GM18868 (cell line): Measurements from ENCODE around the gene ALDH3B2.
"Not testable (repeated sequence)": the region's sequence is repeated elsewhere in the genome, so short reads cannot be mapped to it uniquely, and the experiment has no call there.

Experiments
- ATAC-seq: cut with Tn5 transposase; IDR thresholded peaks from one replicate; pipeline ENCODE4 v1.9.1; 2021; ENCODE audit warnings: mild to moderate bottlenecking, moderate library complexity; ENCODE audit not compliant: unreplicated experiment

ALDH3B2 gene

GRCh38 chr11:67644472-67645418 is 29.7 kb downstream of the ALDH3B2 start:
- no peak for ATAC-seq

GRCh38 chr11:67644042-67644441 is 30.4 kb downstream of the ALDH3B2 start:
- no peak for ATAC-seq

GRCh38 chr11:67642173-67643120 is 32.0 kb downstream of the ALDH3B2 start:
- no peak for ATAC-seq

- ATAC-seq = no peak
Observed at GRCh38 chr11:67641338-67642172, 32.9 kb downstream of the ALDH3B2 start.

GRCh38 chr11:67640758-67641337 is 33.6 kb downstream of the ALDH3B2 start:
- no peak for ATAC-seq

- no peak for ATAC-seq
Observed at GRCh38 chr11:67640021-67640757, 34.2 kb downstream of the ALDH3B2 start.

- ATAC-seq = no peak
Observed at GRCh38 chr11:67639438-67639859, 35.0 kb downstream of the ALDH3B2 start, which contains the start of gene TBX10. TBX10 (minus strand) TSS chr11:67639763; CDS start chr11:67639472, 291 bp downstream.

GRCh38 chr11:67638535-67639437 is 35.6 kb downstream of the ALDH3B2 start:
- ATAC-seq = no peak

GRCh38 chr11:67637441-67637840 is 37.0 kb downstream of the ALDH3B2 start:
- not testable (repeated sequence) for ATAC-seq

- no peak for ATAC-seq
Observed at GRCh38 chr11:67636962-67637361, 37.5 kb downstream of the ALDH3B2 start.

GRCh38 chr11:67635231-67635521 is 39.2 kb downstream of the ALDH3B2 start:
- no peak for ATAC-seq

GRCh38 chr11:67634366-67635230 is 39.8 kb downstream of the ALDH3B2 start:
- no peak for ATAC-seq

GRCh38 chr11:67633758-67634365 is 40.6 kb downstream of the ALDH3B2 start:
- ATAC-seq = no peak

GRCh38 chr11:67632982-67633755 is 41.3 kb downstream of the ALDH3B2 start:
- ATAC-seq = no peak

- ATAC-seq = no peak
Observed at GRCh38 chr11:67632175-67632981, 42.0 kb downstream of the ALDH3B2 start.

- ATAC-seq = no peak
Observed at GRCh38 chr11:67631853-67632174, 42.6 kb downstream of the ALDH3B2 start.
